UCSD-AML1 (cell line): Measurements from ENCODE around the gene DUOXA1.

Experiments
- DNase-seq: peaks from one replicate; lab custom pipeline; 2025; ENCODE audit not compliant: unreplicated experiment; lab: John Stamatoyannopoulos, UW

DUOXA1 gene, protein sequence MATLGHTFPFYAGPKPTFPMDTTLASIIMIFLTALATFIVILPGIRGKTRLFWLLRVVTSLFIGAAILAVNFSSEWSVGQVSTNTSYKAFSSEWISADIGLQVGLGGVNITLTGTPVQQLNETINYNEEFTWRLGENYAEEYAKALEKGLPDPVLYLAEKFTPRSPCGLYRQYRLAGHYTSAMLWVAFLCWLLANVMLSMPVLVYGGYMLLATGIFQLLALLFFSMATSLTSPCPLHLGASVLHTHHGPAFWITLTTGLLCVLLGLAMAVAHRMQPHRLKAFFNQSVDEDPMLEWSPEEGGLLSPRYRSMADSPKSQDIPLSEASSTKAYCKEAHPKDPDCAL

DNA sequence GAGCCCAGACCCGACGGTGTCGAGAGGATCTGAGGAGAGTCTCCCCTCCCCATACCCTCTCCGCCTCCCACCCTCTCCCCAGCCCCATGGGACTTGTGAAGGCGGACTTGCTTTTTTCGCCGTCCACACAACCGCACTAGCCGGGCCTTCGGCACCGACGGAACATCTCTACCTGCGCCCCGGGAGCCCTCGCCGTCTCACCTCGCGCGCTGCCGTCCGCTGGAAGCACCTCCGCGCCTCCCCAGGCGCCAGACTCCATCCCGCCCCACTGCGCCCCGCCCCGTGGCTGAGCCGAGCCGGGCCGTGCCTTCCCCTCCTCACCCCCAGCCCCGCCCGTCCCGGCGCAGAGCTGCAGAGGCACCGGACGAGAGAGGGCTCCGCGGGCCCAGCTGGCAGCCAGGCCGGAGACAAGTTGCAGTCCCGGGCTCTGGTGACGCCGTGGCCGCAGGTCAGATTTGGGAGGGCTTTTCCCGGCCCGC is at the start of gene DUOXA1, which contains the start of gene DUOX1:
DUOXA1 (minus strand) TSS at position 229 of the 479 bp plus-strand sequence. CDS start 6,865 bp downstream, outside the sequence.
DUOX1 (plus strand) TSS at position 344 of the 479 bp plus-strand sequence. CDS start 1,973 bp downstream, outside the sequence.
- DNase-seq = no peak

DNA sequence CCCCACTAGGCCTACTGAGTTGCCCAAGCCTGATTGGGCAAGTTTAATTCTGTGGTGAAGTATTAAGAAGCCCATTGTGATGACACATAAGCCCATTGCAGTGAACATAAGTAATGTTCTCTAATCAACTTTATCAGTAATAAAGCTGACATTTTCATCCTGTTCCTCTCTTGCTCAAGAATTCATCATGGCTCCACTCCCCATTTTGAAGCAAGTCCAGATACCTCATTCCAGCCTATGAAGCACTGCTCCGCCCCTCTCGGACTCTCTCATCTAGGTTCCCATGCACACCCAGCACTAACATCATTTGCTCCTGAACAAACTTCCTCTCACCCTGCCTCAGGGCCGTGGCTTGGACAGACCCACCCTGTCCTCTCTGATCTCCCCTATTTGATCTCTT is 47.6 kb upstream of the DUOXA1 start:
- DNase-seq = no peak

- DNase-seq = no peak
These were observed 44.9 kb upstream of the DUOXA1 start for GRCh38 chr15:45174577-45174976.

GRCh38 chr15:45174069-45174468 is 44.4 kb upstream of the DUOXA1 start:
- DNase-seq = no peak

GRCh38 chr15:45171912-45172311 is 42.2 kb upstream of the DUOXA1 start:
- no peak for DNase-seq

- no peak for DNase-seq
These were observed 40.2 kb upstream of the DUOXA1 start for GRCh38 chr15:45169608-45170480.

DNA sequence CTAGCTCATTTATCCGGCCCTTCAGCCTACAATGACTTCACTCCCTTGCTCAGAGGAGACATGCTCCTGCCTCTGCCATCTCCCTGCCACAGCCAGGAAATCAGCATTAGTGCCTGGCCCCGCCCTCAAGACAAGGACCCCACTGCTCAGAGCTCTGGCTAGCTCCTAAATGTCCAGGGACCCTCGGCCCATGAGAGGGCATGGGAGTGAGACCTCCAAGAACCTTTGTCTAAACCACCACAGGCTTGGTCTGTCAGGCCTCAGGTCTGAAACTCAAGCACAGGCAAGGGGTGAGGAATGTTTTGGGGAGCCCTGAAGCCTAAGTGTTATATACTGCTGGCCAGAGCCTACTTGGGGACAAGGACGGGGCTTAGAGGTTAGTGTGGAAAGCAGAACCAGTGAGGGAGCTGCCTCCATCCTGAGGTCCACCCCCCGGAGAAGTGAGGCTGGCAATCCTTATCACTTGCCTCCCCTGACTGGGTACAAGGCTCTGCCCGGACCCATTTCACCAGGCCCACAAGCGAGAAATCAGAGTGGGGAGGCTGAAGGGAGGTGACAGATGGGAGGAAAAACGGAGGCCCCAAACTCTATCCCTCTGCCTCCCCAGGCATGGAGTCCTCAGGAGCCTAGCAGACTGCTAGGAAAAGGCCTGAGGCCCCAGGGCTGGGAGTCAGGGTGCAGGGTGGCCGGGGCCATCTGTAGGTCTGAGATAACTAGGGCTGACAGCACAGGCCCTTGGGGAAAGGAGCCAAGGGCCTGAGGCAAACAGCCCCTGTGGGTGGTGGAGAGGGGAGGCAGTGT is 39.3 kb upstream of the DUOXA1 start:
- no peak for DNase-seq

- DNase-seq = no peak
These were observed 38.6 kb upstream of the DUOXA1 start for GRCh38 chr15:45168286-45168685.

- no peak for DNase-seq
These were observed 38.0 kb upstream of the DUOXA1 start for GRCh38 chr15:45167631-45168205.

DNA sequence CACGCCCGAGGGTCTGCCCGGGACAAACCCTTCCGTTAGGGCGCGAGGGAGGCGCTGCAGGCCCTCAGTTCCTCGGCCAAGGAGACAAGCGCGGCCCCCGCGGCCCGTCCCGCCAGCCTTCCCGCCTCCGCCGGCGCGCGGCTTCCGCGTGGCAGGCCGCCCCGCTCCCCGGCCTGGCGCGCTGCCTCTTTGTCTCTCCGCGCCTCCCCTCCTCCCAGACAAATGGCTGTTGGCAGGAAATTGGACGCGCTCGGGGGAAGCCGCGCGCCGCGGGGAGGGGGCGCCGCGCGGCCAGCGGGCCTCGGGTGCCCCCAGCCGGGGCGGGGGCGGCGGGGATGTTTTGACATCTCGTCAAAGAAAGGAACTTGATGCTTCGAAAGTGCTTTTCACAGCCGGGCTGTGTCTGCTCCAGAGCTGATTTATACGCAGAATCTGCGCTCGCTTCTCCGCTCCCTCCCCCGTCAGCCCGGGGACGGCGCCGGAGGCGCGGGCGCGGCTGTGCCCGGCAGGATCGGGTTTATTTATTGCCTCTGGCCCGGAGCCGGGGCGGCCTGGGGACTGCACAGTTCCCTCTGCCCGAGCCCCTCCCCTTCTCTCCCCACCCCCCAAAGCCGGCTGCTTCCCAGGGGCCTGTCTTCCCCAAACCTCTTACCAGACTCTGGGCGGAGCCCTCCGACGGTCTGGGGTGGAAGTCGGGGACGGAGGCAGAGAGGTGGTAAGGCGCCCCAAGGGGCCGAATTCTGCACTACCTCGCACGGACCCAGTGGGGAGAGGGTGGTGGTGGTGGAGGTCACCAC is 37.4 kb upstream of the DUOXA1 start:
- DNase-seq = peak; percentile 92

- no peak for DNase-seq
These were observed 35.9 kb upstream of the DUOXA1 start for GRCh38 chr15:45165536-45165935.

- no peak for DNase-seq
These were observed 35.2 kb upstream of the DUOXA1 start for GRCh38 chr15:45164914-45165313.

GRCh38 chr15:45163508-45163856 is 33.8 kb upstream of the DUOXA1 start:
- no peak for DNase-seq

- DNase-seq = peak; percentile 78
These were observed 33.3 kb upstream of the DUOXA1 start for GRCh38 chr15:45162771-45163507.

GRCh38 chr15:45161666-45162065 is 32.0 kb upstream of the DUOXA1 start:
- no peak for DNase-seq

GRCh38 chr15:45157974-45158373 is 28.3 kb upstream of the DUOXA1 start:
- DNase-seq = peak; percentile 26

DNA sequence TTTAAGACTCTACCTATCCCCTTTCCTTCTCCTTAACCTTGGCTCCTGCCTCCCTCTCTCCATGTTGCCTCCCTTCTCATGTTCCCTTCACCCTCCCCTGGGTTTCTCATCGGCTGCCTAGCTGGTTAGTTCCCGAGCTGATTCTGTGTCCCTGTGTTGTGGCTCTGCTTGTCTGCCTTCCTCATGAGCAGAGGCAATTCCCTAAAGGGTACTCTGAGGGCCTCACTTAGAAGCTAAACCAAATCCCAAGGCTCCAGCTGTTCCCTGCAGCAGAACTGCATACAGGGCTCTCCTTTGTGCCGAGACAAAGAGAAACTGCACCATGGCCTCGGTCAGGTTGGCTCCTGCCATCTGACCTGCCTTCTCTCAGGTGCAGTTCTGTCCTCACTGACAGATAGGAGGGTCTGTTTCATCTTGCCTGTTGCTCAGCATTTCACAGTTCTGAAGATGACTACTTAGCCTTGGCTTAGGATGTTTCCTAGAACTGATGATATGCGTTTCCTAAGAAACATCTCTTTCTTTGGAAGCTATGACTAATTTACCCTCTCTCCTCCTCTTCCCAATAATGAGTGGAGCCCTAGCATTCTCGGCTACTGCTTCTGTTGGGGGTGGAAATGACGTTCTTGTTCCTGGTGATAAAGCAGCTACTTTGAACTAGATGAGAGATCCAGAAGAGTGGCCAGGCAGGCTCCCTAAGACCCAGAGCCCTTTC is 27.2 kb upstream of the DUOXA1 start:
- DNase-seq = no peak

DNA sequence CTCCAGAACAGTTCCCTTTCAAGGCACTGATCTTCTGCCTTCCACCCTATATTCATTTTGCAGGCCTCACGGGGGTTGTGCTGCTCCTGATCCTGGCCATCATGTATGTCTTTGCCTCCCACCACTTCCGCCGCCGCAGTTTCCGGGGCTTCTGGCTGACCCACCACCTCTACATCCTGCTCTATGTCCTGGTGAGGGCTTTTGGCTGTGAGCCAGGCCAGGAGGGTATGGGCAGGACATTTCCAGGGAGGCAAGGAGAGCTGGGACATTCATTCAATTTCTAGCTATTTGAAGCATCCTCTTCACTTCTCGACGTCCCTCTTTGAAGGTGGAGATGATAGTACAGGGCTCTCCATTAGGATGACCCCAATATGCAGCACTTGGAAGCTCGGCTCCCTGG is 26.1 kb upstream of the DUOXA1 start:
- peak; percentile 77 for DNase-seq
